ELR (cell line): Measurements from ENCODE around the gene PIAS1.
"Not testable (repeated sequence)": the region's sequence is repeated elsewhere in the genome, so short reads cannot be mapped to it uniquely, and the experiment has no call there.

Experiments
- DNase-seq: peaks from one replicate; pipeline ENCODE4 v3.0.0-alpha.2; 2015; ENCODE audit warnings: low read depth

Gene PIAS1

GRCh38 chr15:68114840-68115239 lies 60.7 kb downstream of the PIAS1 start:
- no peak for DNase-seq

GRCh38 chr15:68124700-68125099 lies 70.6 kb downstream of the PIAS1 start:
- DNase-seq = no peak

DNA sequence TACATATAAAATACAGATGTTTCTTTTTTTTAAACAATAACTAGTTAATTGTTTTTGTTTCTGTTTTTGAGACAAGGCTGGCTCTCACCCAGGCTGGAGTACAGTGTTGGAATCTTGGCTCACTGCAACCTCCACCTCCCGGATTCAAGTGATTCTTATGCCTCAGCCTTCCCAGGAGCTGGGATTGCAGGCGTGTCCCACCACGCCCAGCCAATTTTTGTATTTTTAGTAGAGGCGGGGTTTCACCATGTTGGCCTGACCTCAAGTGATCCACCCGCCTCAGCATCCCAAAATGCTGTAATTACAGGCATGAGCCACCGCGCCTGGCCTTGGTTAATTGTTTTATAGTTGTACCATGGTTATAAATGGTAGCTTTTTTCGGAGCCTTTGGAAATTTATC lies 72.3 kb downstream of the PIAS1 start:
- no peak for DNase-seq

- DNase-seq = no peak
Measured at GRCh38 chr15:68129072-68129471, 75.0 kb downstream of the PIAS1 start.

DNA sequence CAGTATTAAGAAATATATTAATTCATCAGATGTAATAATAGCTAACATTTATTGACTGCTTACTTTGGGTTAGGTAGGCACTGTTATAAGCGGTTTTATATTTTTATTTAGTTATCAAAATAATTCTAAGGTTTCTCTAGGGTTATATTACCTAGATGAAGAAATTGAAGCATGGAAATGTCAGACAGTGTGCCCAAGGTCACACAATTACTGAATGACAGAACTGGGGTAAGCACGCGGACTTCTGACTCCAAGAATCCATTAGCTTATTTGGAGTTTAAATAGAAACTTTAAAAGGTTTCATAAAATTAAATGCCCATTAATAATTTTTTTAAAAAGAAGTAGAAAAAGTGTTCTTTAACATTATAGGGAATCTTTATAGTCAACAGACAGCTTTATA lies 76.7 kb downstream of the PIAS1 start:
- no peak for DNase-seq

GRCh38 chr15:68137096-68137495 lies 83.0 kb downstream of the PIAS1 start:
- DNase-seq = no peak

- no peak for DNase-seq
Measured at GRCh38 chr15:68143129-68143528, 89.0 kb downstream of the PIAS1 start.

GRCh38 chr15:68143785-68144184 lies 89.7 kb downstream of the PIAS1 start:
- DNase-seq = no peak

- DNase-seq = no peak
Measured at GRCh38 chr15:68145706-68146105, 91.6 kb downstream of the PIAS1 start.

DNA sequence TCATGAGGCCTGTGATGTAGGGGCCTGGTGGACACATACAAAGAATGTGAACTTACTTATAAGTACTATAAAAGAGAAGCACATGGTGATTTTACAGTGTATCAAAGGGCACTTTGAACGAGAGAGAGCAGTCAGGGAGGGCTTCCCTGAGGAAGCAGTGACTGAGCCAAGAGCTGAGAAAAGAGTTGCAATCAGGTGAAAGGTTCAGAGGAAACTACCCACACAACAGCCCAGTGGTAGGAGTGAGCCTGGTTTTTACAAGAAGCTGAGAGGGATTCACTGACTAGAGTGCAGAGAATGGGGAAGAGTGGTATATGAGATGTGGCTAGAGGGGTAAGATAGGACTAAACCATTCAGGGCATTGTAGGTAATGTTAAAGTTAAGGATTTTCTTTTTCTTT lies 93.9 kb downstream of the PIAS1 start:
- no peak for DNase-seq

DNA sequence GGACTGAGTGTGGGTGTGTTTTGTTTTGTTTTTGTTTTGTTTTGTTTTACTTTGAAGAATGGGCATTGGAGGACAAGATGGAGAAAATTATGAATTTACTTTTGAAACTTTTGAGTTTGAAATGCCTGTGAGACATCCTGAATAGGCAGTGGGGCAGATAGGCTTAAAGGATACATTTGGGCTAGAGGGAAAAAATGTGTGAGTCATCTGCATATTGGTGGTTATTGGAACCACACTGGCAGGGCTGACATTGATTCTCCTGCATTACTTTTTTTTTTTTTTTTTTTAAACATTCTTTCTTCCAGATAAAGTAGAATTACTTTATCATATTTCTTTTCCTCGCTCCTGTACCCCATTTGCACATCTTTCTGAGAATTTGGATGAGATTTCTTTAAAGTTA lies 94.9 kb downstream of the PIAS1 start:
- DNase-seq = peak; percentile 73

DNA sequence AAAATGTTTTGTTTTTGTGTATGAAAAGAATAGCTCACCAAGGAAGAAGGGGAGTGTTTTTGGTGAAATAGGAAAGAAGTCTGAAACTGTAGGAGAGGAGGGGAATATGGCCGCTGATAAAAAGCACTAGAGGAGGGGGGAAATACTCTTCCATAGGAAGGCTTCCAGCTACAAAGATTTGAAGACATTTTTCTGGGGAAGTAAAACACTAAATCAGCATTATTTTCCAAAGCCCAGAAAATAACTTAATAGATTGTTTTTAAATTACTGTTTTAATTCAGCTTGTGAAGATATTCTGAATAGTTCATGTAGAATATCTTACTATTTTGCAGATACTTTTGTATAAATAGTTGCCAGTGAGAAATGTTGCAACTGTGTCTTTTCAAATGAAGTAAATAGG lies 96.1 kb downstream of the PIAS1 start:
- no peak for DNase-seq

GRCh38 chr15:68151277-68151676 lies 97.2 kb downstream of the PIAS1 start:
- peak; percentile 13 for DNase-seq

DNA sequence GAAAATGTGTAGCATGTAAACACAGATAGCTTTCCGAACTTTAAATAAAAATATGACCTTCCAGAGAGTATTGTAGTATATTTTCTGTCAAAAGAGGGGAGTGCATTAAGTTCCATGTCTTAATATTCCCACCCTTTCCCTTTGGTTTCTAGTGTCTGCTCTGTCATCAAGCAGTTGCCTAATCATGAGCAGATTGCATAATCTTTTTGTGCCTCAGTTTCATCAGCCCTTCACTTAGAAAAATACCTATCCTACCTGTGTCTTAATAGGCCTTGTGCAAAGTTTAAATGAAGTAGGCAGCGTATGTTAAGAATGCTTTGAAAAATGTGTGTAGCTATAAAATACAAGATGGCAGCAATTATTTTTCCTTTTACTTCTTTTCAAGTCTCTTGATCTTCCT lies 98.2 kb downstream of the PIAS1 start:
- no peak for DNase-seq

DNA sequence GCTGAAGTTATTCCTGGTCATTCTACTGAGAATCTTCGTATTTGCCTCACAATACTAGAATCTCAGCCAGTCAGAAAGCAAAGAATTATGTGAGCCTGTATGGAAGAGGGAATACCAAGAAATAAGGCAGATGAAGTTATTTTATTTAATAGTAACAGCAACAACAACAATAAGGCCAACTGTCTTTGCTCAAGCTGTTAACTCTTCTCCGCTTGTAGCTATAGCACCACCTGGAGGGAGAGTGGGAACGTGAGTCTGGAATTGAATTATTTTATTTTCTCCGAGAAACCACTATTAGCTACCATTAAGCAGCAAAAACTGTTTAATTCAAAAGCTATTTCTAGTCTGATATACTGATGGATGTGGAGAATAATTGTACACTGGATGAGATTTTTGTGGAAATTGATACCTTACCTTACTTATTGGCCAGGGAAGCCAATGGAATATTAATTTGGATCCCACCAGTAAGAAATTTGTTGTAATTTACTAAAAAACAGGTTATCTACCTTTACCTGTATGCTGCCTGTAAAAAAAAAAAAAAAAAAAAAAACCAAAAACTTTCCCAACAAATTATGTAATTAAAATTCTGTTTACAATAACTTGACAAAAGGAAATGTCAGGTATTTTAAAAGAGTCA lies 100.9 kb downstream of the PIAS1 start:
- DNase-seq = peak; percentile 69

DNA sequence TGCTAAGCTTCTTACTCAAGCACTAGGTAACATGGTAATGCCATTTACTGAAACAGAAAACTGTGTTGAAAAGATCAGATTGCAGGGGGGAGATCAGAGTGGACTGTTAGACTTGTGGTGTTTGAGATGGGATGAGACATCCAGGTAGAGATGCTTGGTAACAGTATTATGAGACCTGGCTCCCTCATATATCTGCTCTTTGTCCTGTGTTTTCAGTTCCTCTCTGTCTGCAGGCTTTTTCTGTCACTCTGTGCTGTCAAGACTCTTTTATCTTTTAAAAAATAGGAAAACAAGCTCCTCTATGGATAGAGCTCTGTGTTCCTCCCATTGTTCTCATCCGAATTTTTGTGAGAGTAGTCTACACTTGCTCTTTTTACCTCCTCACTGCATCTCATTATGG lies 103.0 kb downstream of the PIAS1 start:
- no peak for DNase-seq

DNA sequence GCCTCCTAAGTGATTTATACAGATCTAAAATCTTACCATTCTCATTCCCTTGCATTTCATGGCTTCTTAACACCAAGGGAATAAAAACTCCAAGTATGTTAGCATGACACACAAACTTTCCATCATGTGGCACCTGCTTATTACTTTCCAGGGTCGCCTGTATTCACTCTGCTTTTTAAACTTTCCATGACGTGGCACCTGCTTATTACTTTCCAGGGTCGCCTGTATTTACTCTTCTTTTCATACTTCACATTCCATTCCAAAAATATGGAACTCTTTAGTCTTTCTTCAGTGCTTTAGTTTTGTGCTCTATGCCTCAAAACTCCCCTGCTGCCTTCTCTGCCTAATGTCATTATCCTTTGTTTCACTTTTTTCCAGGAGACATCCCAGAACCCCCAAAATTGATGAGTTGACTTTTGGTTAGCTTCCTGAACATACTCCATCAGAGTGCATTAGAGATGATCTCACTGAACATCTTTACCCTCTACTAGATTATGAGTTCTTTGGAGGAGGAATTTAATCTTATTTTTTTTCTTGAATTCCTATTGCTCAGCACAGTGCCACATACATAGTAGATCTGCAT lies 104.0 kb downstream of the PIAS1 start:
- no peak for DNase-seq

DNA sequence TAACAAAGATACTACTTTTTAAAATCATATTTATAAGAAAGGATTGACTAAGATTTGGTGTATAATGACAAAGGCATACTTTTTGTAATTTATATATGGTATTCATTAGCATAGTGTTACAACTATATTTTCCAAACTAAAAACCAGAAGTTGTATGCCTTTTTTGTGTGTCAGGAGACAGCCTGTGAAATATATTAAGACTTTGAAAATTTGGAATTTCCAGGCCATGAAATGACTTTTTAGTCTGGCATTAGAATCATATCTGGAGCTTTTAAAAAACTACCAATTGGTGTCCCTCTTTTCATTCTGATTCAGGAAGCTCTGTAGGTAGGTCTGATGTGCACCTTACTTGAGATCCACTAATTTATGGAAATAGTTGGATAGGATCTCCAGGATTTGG lies 109.1 kb downstream of the PIAS1 start:
- no peak for DNase-seq

GRCh38 chr15:68166847-68167246 lies 112.7 kb downstream of the PIAS1 start:
- DNase-seq = no peak

DNA sequence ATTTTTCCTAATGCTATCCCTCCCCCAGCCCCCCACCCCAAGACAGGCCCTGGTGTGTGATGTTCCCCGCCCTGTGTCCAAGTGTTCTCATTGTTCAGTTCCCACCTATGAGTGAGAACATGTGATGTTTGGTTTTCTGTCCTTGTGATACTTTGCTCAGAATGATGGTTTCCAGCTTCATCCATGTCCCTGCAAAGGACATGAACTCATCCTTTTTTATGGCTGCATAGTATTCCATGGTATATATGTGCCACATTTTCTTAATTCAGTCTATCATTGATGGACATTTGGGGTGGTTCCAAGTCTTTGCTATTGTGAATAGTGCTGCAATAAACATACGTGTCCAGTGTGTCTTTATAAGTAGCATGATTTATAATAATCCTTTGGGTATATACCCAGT lies 117.9 kb downstream of the PIAS1 start:
- not testable (repeated sequence) for DNase-seq

- no peak for DNase-seq
Measured at GRCh38 chr15:68173119-68173518, 119.0 kb downstream of the PIAS1 start.

GRCh38 chr15:68175526-68175925 lies 121.4 kb downstream of the PIAS1 start:
- DNase-seq = no peak

GRCh38 chr15:68176601-68177000 lies 122.5 kb downstream of the PIAS1 start:
- no peak for DNase-seq

GRCh38 chr15:68177742-68178141 lies 123.6 kb downstream of the PIAS1 start:
- no peak for DNase-seq
